K562 (cell line): ENCODE data around the gene VRK3. TPM values are rescaled to one million over a fixed set of nuclear protein-coding genes. Genes with fewer than 3 reads are reported as not detected.

Experiments
- BCL6 ChIP-seq: fragments of 250-450 bp; sonication (Bioruptor Pico); IDR thresholded peaks from 2 replicates; pipeline ENCODE4 v1.4.0; 2020
- BRF1 ChIP-seq: IDR thresholded peaks from 3 replicates; pipeline ENCODE4 v1.6.1; 2011; ENCODE audit warnings: borderline replicate concordance, mild to moderate bottlenecking; ENCODE audit not compliant: insufficient read length; ENCODE audit errors: extremely low read depth
- CBX2 ChIP-seq: fragments of 200-600 bp; sonication (generic); IDR thresholded peaks from one replicate; pipeline ENCODE4 v1.6.1; 2012; ENCODE audit warnings: mild to moderate bottlenecking, low read length, inconsistent platforms; ENCODE audit not compliant: insufficient read depth, poor library complexity, severe bottlenecking
- DPF2 ChIP-seq: fragments of 450-650 bp; IDR thresholded peaks from 2 replicates; pipeline ENCODE4 v1.6.1; 2016
- HDAC3 ChIP-seq: fragments of 450-650 bp; IDR thresholded peaks from 2 replicates; pipeline ENCODE4 v1.6.1; 2018; ENCODE audit warnings: borderline replicate concordance, mild to moderate bottlenecking, moderate library complexity; ENCODE audit not compliant: partially characterized antibody
- KDM1A ChIP-seq, 2 experiments: fragments of 450-650 bp; IDR thresholded peaks; 2 replicates each; pipeline ENCODE4 v1.6.1; 2016; ENCODE audit warnings: mild to moderate bottlenecking in 2 of 2
- NR1H2 ChIP-seq: sonication (generic); formaldehyde crosslinking; IDR thresholded peaks from 2 replicates; pipeline ENCODE4 v1.4.0; 2020; ENCODE audit warnings: mild to moderate bottlenecking, missing genetic modification reagents
- NR4A1 ChIP-seq, 2 experiments: fragments of 250-450 bp in 1 of 2; fragments of 450-650 bp in 1 of 2; sonication (Bioruptor Pico) in 1 of 2; IDR thresholded peaks; 2 replicates each; pipeline versions ENCODE4 v1.4.0 to v1.6.1; 2016 to 2020; ENCODE audit warnings: mild to moderate bottlenecking in 2 of 2, missing compliant biosample characterization in 1 of 2, missing genetic modification characterization in 1 of 2, moderate library complexity in 1 of 2
- PML ChIP-seq: IDR thresholded peaks from 2 replicates; pipeline ENCODE4 v1.6.1; 2012; ENCODE audit warnings: low read length, inconsistent platforms
- POLR2B ChIP-seq: fragments of 450-650 bp; IDR thresholded peaks from 2 replicates; pipeline ENCODE4 v1.6.1; 2018; ENCODE audit warnings: low read depth; ENCODE audit not compliant: partially characterized antibody
- RBFOX2 ChIP-seq: fragments of 200-400 bp; formaldehyde crosslinking; IDR thresholded peaks from 2 replicates; pipeline ENCODE4 v1.6.1; 2017; ENCODE audit warnings: low read depth, mild to moderate bottlenecking, low read length, moderate library complexity
- RBM22 ChIP-seq: fragments of 200-400 bp; formaldehyde crosslinking; IDR thresholded peaks from 2 replicates; pipeline ENCODE4 v1.6.1; 2018; ENCODE audit warnings: low read length, low read depth; ENCODE audit not compliant: poor library complexity, severe bottlenecking
- RBM39 ChIP-seq: fragments of 200-400 bp; formaldehyde crosslinking; optimal IDR thresholded peaks from 2 replicates; pipeline ENCODE3; 2018; ENCODE audit warnings: low read depth, low read length
- RCOR1 ChIP-seq, 2 experiments: IDR thresholded peaks; 2 replicates each; pipeline ENCODE4 v1.6.1; 2012; ENCODE audit warnings: low read depth in 2 of 2, low read length in 2 of 2, borderline replicate concordance in 1 of 2, improper control_type of control experiment in 1 of 2
- SMARCA5 ChIP-seq: fragments of 450-650 bp; IDR thresholded peaks from 2 replicates; pipeline ENCODE4 v1.6.1; 2016
- SNIP1 ChIP-seq: fragments of 450-650 bp; IDR thresholded peaks from 2 replicates; pipeline ENCODE4 v1.7.1; 2017; ENCODE audit warnings: low read depth, mild to moderate bottlenecking
- TBL1XR1 ChIP-seq, 2 experiments: IDR thresholded peaks; 2 replicates each; pipeline ENCODE4 v1.6.1; 2012; ENCODE audit warnings: improper control_type of control experiment in 2 of 2, low read length in 2 of 2, mild to moderate bottlenecking in 1 of 2
- TEAD2 ChIP-seq: fragments of 450-650 bp; IDR thresholded peaks from 2 replicates; pipeline ENCODE4 v1.6.1; 2016; ENCODE audit warnings: missing genetic modification characterization, control low read depth, missing compliant biosample characterization
- ZKSCAN1 ChIP-seq: fragments of 150-350 bp; IDR thresholded peaks from 2 replicates; pipeline ENCODE4 v1.6.1; 2016; ENCODE audit warnings: low read depth, low read length
- ZNF133 ChIP-seq: fragments of 250-450 bp; sonication (Bioruptor Pico); IDR thresholded peaks from 2 replicates; pipeline ENCODE4 v1.4.0; 2020; ENCODE audit warnings: mild to moderate bottlenecking
- ZNF311 ChIP-seq: fragments of 250-450 bp; sonication (Bioruptor Pico); IDR thresholded peaks from 2 replicates; pipeline ENCODE4 v1.4.0; 2020; ENCODE audit warnings: mild to moderate bottlenecking, moderate library complexity
- ZNF589 ChIP-seq: fragments of 200-800 bp; sonication (Bioruptor generic); IDR thresholded peaks from 2 replicates; pipeline ENCODE4 v1.6.1; 2016; ENCODE audit warnings: low read depth, missing genetic modification characterization, missing compliant biosample characterization
- ZSCAN32 ChIP-seq: fragments of 450-650 bp; formaldehyde crosslinking; IDR thresholded peaks from 2 replicates; pipeline ENCODE4 v1.4.0; 2020; ENCODE audit warnings: mild to moderate bottlenecking, moderate library complexity
- polyA plus RNA-seq, 8 experiments: library from polyadenylated mRNA; depleted of rRNA in 4 of 8; stranded (reverse) in 5 of 8; unstranded in 3 of 8; fragments of >200 nt; fragmentation: Nextera tagmentation in 2 of 8; fragmentation: Illumina TruSeq in 1 of 8; extraction: Ambion mirVana in 2 of 8; extraction: Trizol in 1 of 8; gene quantifications; 2 replicates each; pipeline versions ENCODE4 v1.2.1 to v1.2.3, GENCODE V29; 2011 to 2014; ENCODE audit warnings: inconsistent platforms in 1 of 8, missing spikeins in 1 of 8
- total RNA-seq, 7 experiments: library from RNA; depleted of rRNA in 6 of 7; stranded (reverse); fragments of >200 nt in 6 of 7; fragmentation: Illumina TruSeq in 2 of 7; extraction: Trizol in 2 of 7; gene quantifications; 2 replicates each; pipeline versions ENCODE4 v1.2.1 to v1.2.3, GENCODE V29; 2011 to 2021; ENCODE audit warnings: low replicate concordance in 1 of 7
- TF ChIP-seq, protein P1 (sequence below): IDR thresholded peaks from 3 replicates; pipeline ENCODE4 v1.6.1; 2011; ENCODE audit warnings: borderline replicate concordance, mild to moderate bottlenecking, moderate library complexity; ENCODE audit not compliant: insufficient read length; ENCODE audit errors: extremely low read depth
- TF ChIP-seq, protein P2 (sequence below): sonication (generic); IDR thresholded peaks from 2 replicates; pipeline ENCODE4 v1.6.1; 2016

VRK3 gene
- total and polyA plus RNA-seq, 9 of the 15 experiments (the other 6 are each of a cell fraction or from before 2014, with no cell fraction given): 25.6 to 94.3 (median 42.9) TPM

DNA sequence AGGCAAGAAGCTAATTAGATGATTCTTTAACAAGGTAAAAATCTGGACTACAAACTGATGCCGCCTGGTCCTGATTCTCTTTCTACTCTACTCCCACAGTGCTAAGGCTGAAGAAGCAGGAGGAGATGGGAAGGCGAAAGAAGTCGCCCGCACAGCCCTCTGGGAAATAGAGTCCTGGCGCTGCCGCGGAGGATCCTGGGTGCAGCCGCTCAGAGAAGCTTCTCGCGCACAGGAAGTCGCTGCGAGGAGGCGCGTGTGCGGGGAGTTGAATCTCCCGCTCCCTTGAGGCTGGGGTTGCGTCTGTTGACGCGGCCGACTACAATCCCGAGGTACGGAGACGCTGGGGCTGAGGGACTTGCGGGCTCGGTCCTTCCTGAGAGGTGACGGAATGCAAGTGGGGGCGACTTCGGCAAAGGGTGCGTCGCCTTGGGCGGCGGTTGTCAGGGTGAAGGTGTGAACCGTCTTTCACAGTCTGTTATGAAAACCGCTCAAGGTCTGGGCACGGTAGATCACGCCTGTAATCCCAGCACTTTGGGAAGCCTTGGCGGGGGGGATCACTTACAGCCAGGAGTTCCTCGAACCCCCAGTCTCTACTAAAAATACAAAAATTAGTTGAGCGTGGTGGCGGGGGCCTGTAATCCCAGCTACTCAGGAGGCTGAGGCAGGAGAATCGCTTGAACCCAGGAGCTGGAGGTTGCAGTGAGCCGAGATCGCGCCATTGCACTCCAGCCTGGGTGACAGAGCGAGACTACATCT is 800 bp upstream of the VRK3 start, which contains the start of gene ZNF473 (continued):
- TF ChIP-seq TEAD2 (tag) (no peak), ZNF311 (0 out of 2 replicates have a peak, but pooled peaks have one; percentile 29), DPF2 (no peak), BRF1 (no peak), KDM1A (IDR thresholded peaks at IDR 0.05) (no peak), NR4A1 (CRISPR knock-in tag; IDR thresholded peaks at IDR 0.05) (0 out of 2 replicates have a peak, but pooled peaks have one; percentile 52), NR4A1 (tag; IDR thresholded peaks at IDR 0.05) (peak; percentile 66; the same call in 1 of the 2 replicates), BCL6 (CRISPR knock-in tag) (no peak), NR1H2 (CRISPR knock-in tag) (0 out of 2 replicates have a peak, but pooled peaks have one; percentile 77), HDAC3 (no peak), ZSCAN32 (CRISPR knock-in tag) (no peak), ZKSCAN1 (no peak), ZNF589 (peak; percentile 29; the same call in 1 of the 2 replicates), RBFOX2 (peak; percentile 88), PML (no peak), RBM22 (no peak), POLR2B (peak; percentile 85), SNIP1 (no peak), TBL1XR1 (IDR thresholded peaks at IDR 0.05; ENCODE audit: low read length in 2 of 2) (no peak), SMARCA5 (no peak), RCOR1 (IDR thresholded peaks at IDR 0.05; ENCODE audit: borderline replicate concordance in 1 of 2, low read depth in 2 of 2, low read length in 2 of 2) (peak in 1 of 2 experiments; percentile 19; a peak in 1 of 4 replicates), RBM39 (no peak), ZNF133 (CRISPR knock-in tag) (no peak), CBX2 (no peak)
- TF ChIP-seq, protein P1, sequence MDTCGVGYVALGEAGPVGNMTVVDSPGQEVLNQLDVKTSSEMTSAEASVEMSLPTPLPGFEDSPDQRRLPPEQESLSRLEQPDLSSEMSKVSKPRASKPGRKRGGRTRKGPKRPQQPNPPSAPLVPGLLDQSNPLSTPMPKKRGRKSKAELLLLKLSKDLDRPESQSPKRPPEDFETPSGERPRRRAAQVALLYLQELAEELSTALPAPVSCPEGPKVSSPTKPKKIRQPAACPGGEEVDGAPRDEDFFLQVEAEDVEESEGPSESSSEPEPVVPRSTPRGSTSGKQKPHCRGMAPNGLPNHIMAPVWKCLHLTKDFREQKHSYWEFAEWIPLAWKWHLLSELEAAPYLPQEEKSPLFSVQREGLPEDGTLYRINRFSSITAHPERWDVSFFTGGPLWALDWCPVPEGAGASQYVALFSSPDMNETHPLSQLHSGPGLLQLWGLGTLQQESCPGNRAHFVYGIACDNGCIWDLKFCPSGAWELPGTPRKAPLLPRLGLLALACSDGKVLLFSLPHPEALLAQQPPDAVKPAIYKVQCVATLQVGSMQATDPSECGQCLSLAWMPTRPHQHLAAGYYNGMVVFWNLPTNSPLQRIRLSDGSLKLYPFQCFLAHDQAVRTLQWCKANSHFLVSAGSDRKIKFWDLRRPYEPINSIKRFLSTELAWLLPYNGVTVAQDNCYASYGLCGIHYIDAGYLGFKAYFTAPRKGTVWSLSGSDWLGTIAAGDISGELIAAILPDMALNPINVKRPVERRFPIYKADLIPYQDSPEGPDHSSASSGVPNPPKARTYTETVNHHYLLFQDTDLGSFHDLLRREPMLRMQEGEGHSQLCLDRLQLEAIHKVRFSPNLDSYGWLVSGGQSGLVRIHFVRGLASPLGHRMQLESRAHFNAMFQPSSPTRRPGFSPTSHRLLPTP: no peak
- TF ChIP-seq, protein P2, sequence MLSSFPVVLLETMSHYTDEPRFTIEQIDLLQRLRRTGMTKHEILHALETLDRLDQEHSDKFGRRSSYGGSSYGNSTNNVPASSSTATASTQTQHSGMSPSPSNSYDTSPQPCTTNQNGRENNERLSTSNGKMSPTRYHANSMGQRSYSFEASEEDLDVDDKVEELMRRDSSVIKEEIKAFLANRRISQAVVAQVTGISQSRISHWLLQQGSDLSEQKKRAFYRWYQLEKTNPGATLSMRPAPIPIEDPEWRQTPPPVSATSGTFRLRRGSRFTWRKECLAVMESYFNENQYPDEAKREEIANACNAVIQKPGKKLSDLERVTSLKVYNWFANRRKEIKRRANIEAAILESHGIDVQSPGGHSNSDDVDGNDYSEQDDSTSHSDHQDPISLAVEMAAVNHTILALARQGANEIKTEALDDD: no peak
